Neural progenitor cell (in vitro differentiated cells): ENCODE measurements around the gene MAPK10.

Experiments
- CTCF ChIP-seq: fragments of 200-600 bp; sonication (generic); IDR thresholded peaks from 2 replicates; pipeline ENCODE4 v1.5.1; 2017; ENCODE audit warnings: antibody characterized with exemption, mild to moderate bottlenecking
- EZH2 ChIP-seq: fragments of 200-600 bp; sonication (generic); IDR thresholded peaks from 2 replicates; pipeline ENCODE4 v1.6.1; 2017; ENCODE audit warnings: antibody characterized with exemption, mild to moderate bottlenecking, moderate library complexity
- EZH2phosphoT487 ChIP-seq: fragments of 200-600 bp; sonication (generic); IDR thresholded peaks from 2 replicates; pipeline ENCODE4 v1.6.1; 2017; ENCODE audit warnings: antibody characterized with exemption

GRCh38 chr4:86184216-86184900 lies 175.5 kb downstream of the MAPK10 start:
- TF ChIP-seq CTCF (no peak), EZH2 (no peak), EZH2phosphoT487 (no peak)
